Keratinocyte (primary cell): ENCODE results near the gene RAD23A.

ENCODE experiments used
- EZH2 ChIP-seq: IDR thresholded peaks from one replicate; pipeline ENCODE4 v1.6.1; 2012; ENCODE audit warnings: inconsistent platforms, mild to moderate bottlenecking, low read length, moderate library complexity
- TF ChIP-seq, protein P1 (sequence below), 3 experiments: IDR thresholded peaks in 1 of 3; conservative IDR thresholded peaks in 1 of 3; optimal IDR thresholded peaks in 1 of 3; 2 replicates in 2 of 3; 3 replicates in 1 of 3; pipeline versions ENCODE3 to v1.5.1; 2011; ENCODE audit warnings: low read length in 3 of 3, mild to moderate bottlenecking in 3 of 3, moderate library complexity in 2 of 3, control low read depth in 1 of 3, inconsistent platforms in 1 of 3; ENCODE audit not compliant: insufficient read depth in 2 of 3; ENCODE audit errors: extremely low read depth in 1 of 3

DNA sequence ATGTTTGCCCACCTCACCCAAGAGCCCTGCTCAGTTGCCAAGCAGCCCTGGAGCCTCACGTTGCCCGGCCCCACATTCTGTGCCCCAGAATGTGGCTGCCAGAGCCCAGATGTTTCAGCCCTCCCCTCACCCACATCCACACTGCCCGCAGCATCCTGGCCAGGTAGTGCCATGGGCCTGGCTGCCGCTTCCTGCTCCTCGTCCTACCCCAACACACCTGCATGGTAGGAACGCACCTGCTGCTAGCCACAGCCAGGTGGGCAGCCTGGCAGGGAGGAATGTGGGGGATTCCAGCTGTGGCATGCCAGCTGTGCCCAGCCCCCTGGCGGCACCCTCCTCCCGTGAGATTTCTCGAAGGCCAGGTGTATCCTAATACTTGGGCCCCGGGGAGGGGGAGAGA lies 42.1 kb downstream of the RAD23A start:
- TF ChIP-seq EZH2 = no peak
- TF ChIP-seq, protein P1, sequence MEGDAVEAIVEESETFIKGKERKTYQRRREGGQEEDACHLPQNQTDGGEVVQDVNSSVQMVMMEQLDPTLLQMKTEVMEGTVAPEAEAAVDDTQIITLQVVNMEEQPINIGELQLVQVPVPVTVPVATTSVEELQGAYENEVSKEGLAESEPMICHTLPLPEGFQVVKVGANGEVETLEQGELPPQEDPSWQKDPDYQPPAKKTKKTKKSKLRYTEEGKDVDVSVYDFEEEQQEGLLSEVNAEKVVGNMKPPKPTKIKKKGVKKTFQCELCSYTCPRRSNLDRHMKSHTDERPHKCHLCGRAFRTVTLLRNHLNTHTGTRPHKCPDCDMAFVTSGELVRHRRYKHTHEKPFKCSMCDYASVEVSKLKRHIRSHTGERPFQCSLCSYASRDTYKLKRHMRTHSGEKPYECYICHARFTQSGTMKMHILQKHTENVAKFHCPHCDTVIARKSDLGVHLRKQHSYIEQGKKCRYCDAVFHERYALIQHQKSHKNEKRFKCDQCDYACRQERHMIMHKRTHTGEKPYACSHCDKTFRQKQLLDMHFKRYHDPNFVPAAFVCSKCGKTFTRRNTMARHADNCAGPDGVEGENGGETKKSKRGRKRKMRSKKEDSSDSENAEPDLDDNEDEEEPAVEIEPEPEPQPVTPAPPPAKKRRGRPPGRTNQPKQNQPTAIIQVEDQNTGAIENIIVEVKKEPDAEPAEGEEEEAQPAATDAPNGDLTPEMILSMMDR (optimal IDR thresholded peaks at IDR 0.05 in 1 of 3, IDR thresholded peaks at IDR 0.05 in 1 of 3, conservative IDR thresholded peaks at IDR 0.05 in 1 of 3; ENCODE audit: extremely low read depth in 1 of 3, insufficient read depth in 2 of 3, low read length in 3 of 3) = no peak
